Suprapubic skin (tissue), 4 donors: ENCODE results near the gene RABGAP1. TPM values are rescaled to one million over a fixed set of nuclear protein-coding genes. Genes with fewer than 3 reads are reported as not detected.

ENCODE experiments used
- DNase-seq, 2 donors: peaks; one replicate each; pipeline ENCODE4 v3.0.0-alpha.2; 2019; ENCODE audit warnings: low spot score in 2 of 2
- H3K27ac ChIP-seq: fragments of 200-600 bp; sonication (generic); one replicate; pipeline ENCODE4 v1.5.1; 2019
- H3K27me3 ChIP-seq: fragments of 200-600 bp; sonication (generic); one replicate; pipeline ENCODE4 v1.5.1; 2019
- H3K36me3 ChIP-seq: fragments of 200-600 bp; sonication (generic); one replicate; pipeline ENCODE4 v1.5.1; 2019
- H3K4me1 ChIP-seq: fragments of 200-600 bp; sonication (generic); one replicate; pipeline ENCODE4 v1.5.1; 2019
- H3K4me3 ChIP-seq: fragments of 200-600 bp; sonication (generic); one replicate; pipeline ENCODE4 v1.5.1; 2019; ENCODE audit warnings: mild to moderate bottlenecking
- H3K9me3 ChIP-seq: fragments of 200-600 bp; sonication (generic); one replicate; pipeline ENCODE4 v1.5.1; 2019
- CTCF ChIP-seq, 2 donors: fragments of 200-600 bp in 1 of 2; fragments of 450-650 bp in 1 of 2; sonication (generic) in 1 of 2; IDR thresholded peaks; one replicate each; pipeline ENCODE4 v1.5.1; 2016 to 2019; ENCODE audit warnings: antibody characterized with exemption in 2 of 2, mild to moderate bottlenecking in 1 of 2, moderate library complexity in 1 of 2
- EP300 ChIP-seq: sonication (generic); formaldehyde crosslinking; IDR thresholded peaks from one replicate; pipeline ENCODE4 v1.6.1; 2017; ENCODE audit warnings: antibody characterized with exemption
- POLR2A ChIP-seq, 2 donors: fragments of 450-650 bp; IDR thresholded peaks; one replicate each; pipeline ENCODE4 v1.6.1; 2017; ENCODE audit warnings: antibody characterized with exemption in 2 of 2, mild to moderate bottlenecking in 2 of 2, moderate library complexity in 2 of 2
- POLR2AphosphoS5 ChIP-seq, 3 donors: sonication (generic); formaldehyde crosslinking; IDR thresholded peaks; one replicate each; pipeline ENCODE4 v1.6.1; 2017; ENCODE audit warnings: antibody characterized with exemption in 3 of 3
- WGBS: methylation state at CpG from one replicate; pipeline ENCODE4 v1.1.5; 2018; 5-methylcytosine and 5-hydroxymethylcytosine counted together
- total RNA-seq, 4 donors: library from RNA; depleted of rRNA; stranded (reverse); fragments of >200 nt; gene quantifications; one replicate each; pipeline ENCODE4 v1.1.0, GENCODE V29; 2016

The RABGAP1 gene
- total RNA-seq, 4 donors from 2014 or later = 31.4 to 115 (median 64.4) TPM

- no peak for DNase-seq
- H3K4me3 ChIP-seq = no peak overlapping the region
Observed at GRCh38 chr9:122948313-122948712, 7.5 kb downstream of the RABGAP1 start.

GRCh38 chr9:122949696-122950095 lies 8.9 kb downstream of the RABGAP1 start:
- peaks cover 34% of the 10 kb centered on the region for H3K4me1 ChIP-seq

More at GRCh38 chr9:122948313-122948712, 7.5 kb downstream of the RABGAP1 start:
- Histone ChIP-seq H3K4me1 (peaks cover 26% of the 10 kb centered on the region), H3K27ac (no peak overlapping the region), H3K36me3 (no peaks in the 10 kb centered on the region), H3K9me3 (no peaks in the 10 kb centered on the region), H3K27me3 (no peaks in the 10 kb centered on the region)
- WGBS = 76% methylated on average over 3 of the region's 3 CpGs
- TF ChIP-seq CTCF (IDR thresholded peaks at IDR 0.05) = no peak
- no peak for TF ChIP-seq POLR2A (IDR thresholded peaks at IDR 0.05)
- TF ChIP-seq EP300 = no peak
- no peak for TF ChIP-seq POLR2AphosphoS5 (IDR thresholded peaks at IDR 0.05)

DNA sequence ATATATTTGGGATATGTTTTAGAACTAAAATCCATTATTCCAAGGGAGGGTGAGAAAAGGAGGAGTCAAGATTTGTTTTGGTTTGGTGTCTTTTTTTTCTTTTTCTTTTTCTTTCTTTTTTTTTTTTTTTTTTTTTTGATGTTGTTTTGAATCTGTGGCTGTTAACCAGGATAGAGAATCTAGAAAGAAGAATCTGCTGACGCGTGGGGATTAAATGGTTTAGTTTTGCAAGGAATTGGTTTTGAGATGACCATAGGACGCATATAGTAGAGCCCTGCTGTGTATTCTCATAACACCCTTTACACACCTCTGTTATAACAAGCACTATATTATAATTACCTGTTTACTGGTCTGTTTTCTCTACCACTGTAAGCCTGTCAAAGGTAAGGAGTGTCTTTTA lies 9.4 kb downstream of the RABGAP1 start:
- Histone ChIP-seq H3K4me1 (peaks cover 34% of the 10 kb centered on the region), H3K27ac (no peak overlapping the region), H3K4me3 (no peak overlapping the region), H3K27me3 (no peaks in the 10 kb centered on the region), H3K9me3 (no peaks in the 10 kb centered on the region), H3K36me3 (no peaks in the 10 kb centered on the region)
- no peak for DNase-seq
- 83% methylated on average over 3 of the region's 3 CpGs for WGBS
- TF ChIP-seq CTCF (IDR thresholded peaks at IDR 0.05) = no peak
- TF ChIP-seq POLR2A (IDR thresholded peaks at IDR 0.05) = no peak

More at GRCh38 chr9:122949696-122950095, 8.9 kb downstream of the RABGAP1 start:
- H3K36me3 ChIP-seq = no peaks in the 10 kb centered on the region
- H3K27ac ChIP-seq = no peak overlapping the region
- no peaks in the 10 kb centered on the region for H3K27me3 ChIP-seq
- 92% methylated on average over 1 of the region's 1 CpG for WGBS
- no peak for DNase-seq
- no peak overlapping the region for H3K4me3 ChIP-seq
- H3K9me3 ChIP-seq = no peaks in the 10 kb centered on the region
- no peak for TF ChIP-seq CTCF (IDR thresholded peaks at IDR 0.05)
- no peak for TF ChIP-seq EP300
- TF ChIP-seq POLR2A (IDR thresholded peaks at IDR 0.05) = no peak
- no peak for TF ChIP-seq POLR2AphosphoS5 (IDR thresholded peaks at IDR 0.05)

GRCh38 chr9:122951056-122951455 lies 10.2 kb downstream of the RABGAP1 start:
- no peaks in the 10 kb centered on the region for H3K9me3 ChIP-seq
- H3K4me3 ChIP-seq = no peak overlapping the region
- peaks cover 30% of the 10 kb centered on the region for H3K4me1 ChIP-seq
- TF ChIP-seq EP300 (no peak), CTCF (IDR thresholded peaks at IDR 0.05) (no peak), POLR2AphosphoS5 (IDR thresholded peaks at IDR 0.05) (no peak), POLR2A (IDR thresholded peaks at IDR 0.05) (no peak)
- no peak overlapping the region for H3K27ac ChIP-seq
- 97% methylated on average over 1 of the region's 1 CpG for WGBS
- H3K27me3 ChIP-seq = no peaks in the 10 kb centered on the region
- H3K36me3 ChIP-seq = no peaks in the 10 kb centered on the region
- no peak for DNase-seq

DNA sequence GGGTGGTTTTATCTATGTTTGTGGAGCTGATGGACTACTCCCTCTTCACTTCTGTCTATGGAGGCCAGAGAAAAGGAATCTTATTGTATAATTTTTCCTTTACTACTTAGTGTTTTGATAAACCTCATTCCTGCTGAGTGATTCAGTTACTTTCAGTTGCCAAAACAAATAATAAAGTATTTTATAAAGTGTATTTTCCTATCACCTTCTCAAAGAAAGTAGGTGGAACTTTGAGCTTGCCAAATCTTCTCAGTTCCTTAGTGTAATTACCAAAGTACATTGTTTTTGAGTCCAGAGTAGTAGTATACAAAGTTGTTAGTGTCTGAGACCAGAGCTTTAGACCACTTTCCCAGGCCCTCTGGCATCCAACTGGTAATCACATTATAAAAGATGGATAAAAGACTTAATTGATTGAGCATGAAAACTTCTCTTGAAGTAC lies 13.5 kb downstream of the RABGAP1 start:
- no peak overlapping the region for H3K4me3 ChIP-seq
- H3K9me3 ChIP-seq = no peaks in the 10 kb centered on the region
- H3K36me3 ChIP-seq = peaks cover 6% of the 10 kb centered on the region
- H3K27me3 ChIP-seq = no peaks in the 10 kb centered on the region
- TF ChIP-seq EP300 (no peak), CTCF (IDR thresholded peaks at IDR 0.05) (no peak), POLR2AphosphoS5 (IDR thresholded peaks at IDR 0.05) (no peak), POLR2A (IDR thresholded peaks at IDR 0.05) (no peak)
- peaks cover 16% of the 10 kb centered on the region for H3K4me1 ChIP-seq
- H3K27ac ChIP-seq = no peak overlapping the region
- no peak for DNase-seq
